SK-N-SH (cell line): ENCODE results near the gene LCN10. TPM values are rescaled to one million over a fixed set of nuclear protein-coding genes. Genes with fewer than 3 reads are reported as not detected.

Experiments
- CTCF ChIA-PET: fragments of 300-600, 350-600 bp; formaldehyde crosslinking; extraction: SDS; loops from one replicate; lab custom pipeline; 2021; lab: Yijun Ruan, JAX
- POLR2A ChIA-PET: fragments of 350-600 bp; sonication (Branson Sonifier 250); formaldehyde crosslinking; extraction: SDS; loops from one replicate; lab custom pipeline; 2020; ENCODE audit warnings: antibody characterized with exemption, inconsistent platforms; lab: Yijun Ruan, JAX
- DNase-seq: peaks from one replicate; pipeline ENCODE4 v3.0.0; 2012
- H2AFZ ChIP-seq: fragments of 200-600 bp; sonication (generic); 2 replicates; pipeline ENCODE4 v1.8.1; 2016; ENCODE audit warnings: antibody characterized with exemption, mild to moderate bottlenecking, low read depth
- H3F3A ChIP-seq: fragments of 200-600 bp; sonication (generic); replicated peaks from 2 replicates; pipeline ENCODE3; 2016; ENCODE audit warnings: antibody characterized with exemption, mild to moderate bottlenecking; ENCODE audit not compliant: insufficient read depth
- H3K27ac ChIP-seq, 2 experiments: fragments of 200-500 bp in 1 of 2; fragments of 200-600 bp in 1 of 2; sonication (Bioruptor generic) in 1 of 2; sonication (generic), shearing (Covaris generic) in 1 of 2; 2 replicates each; pipeline versions ENCODE4 v1.5.1 to v1.6.1; 2014 to 2016; ENCODE audit warnings: low read depth in 2 of 2, inconsistent platforms in 1 of 2, low read length in 1 of 2, mild to moderate bottlenecking in 1 of 2, mixed read lengths in 1 of 2
- H3K27me3 ChIP-seq: fragments of 200-600 bp; sonication (generic), shearing (Covaris generic); 2 replicates; pipeline ENCODE4 v1.6.1; 2016; ENCODE audit warnings: mixed run types; ENCODE audit not compliant: insufficient read depth
- H3K36me3 ChIP-seq, 2 experiments: fragments of 200-500 bp in 1 of 2; fragments of 200-600 bp in 1 of 2; sonication (Bioruptor generic) in 1 of 2; sonication (generic) in 1 of 2; replicated peaks in 1 of 2; 2 replicates each; pipeline versions ENCODE3 to v1.5.1; 2014 to 2016; ENCODE audit warnings: low read length in 1 of 2, mild to moderate bottlenecking in 1 of 2; ENCODE audit not compliant: insufficient read depth in 2 of 2, control insufficient read depth in 1 of 2
- H3K4me1 ChIP-seq, 2 experiments: fragments of 200-500 bp in 1 of 2; fragments of 200-600 bp in 1 of 2; sonication (Bioruptor generic) in 1 of 2; sonication (generic), shearing (Covaris generic) in 1 of 2; 2 replicates each; pipeline versions ENCODE4 v1.5.1 to v1.6.1; 2014 to 2016; ENCODE audit warnings: low read depth in 1 of 2, low read length in 1 of 2, mixed run types in 1 of 2; ENCODE audit not compliant: insufficient read depth in 2 of 2, control insufficient read depth in 1 of 2
- H3K4me2 ChIP-seq: fragments of 200-600 bp; sonication (generic), shearing (Covaris generic); 2 replicates; pipeline ENCODE4 v1.6.1; 2017; ENCODE audit warnings: mixed run types
- H3K4me3 ChIP-seq, 2 experiments: fragments of 200-500 bp in 1 of 2; fragments of 200-600 bp in 1 of 2; sonication (Bioruptor generic) in 1 of 2; sonication (generic), shearing (Covaris generic) in 1 of 2; 2 replicates each; pipeline versions ENCODE4 v1.5.1 to v1.8.1; 2014 to 2016; ENCODE audit warnings: low read depth in 2 of 2, inconsistent platforms in 1 of 2, low read length in 1 of 2, mild to moderate bottlenecking in 1 of 2, mixed read lengths in 1 of 2, moderate library complexity in 1 of 2
- H3K79me2 ChIP-seq: fragments of 200-600 bp; sonication (generic); 2 replicates; pipeline ENCODE4 v1.8.1; 2017; ENCODE audit warnings: mild to moderate bottlenecking; ENCODE audit not compliant: insufficient read depth
- H3K9ac ChIP-seq: fragments of 200-600 bp; sonication (generic); 2 replicates; pipeline ENCODE4 v1.6.1; 2017; ENCODE audit warnings: mixed run types
- H3K9me2 ChIP-seq: fragments of 200-600 bp; sonication (generic); 2 replicates; pipeline ENCODE4 v1.6.1; 2017; ENCODE audit warnings: mixed run types
- H3K9me3 ChIP-seq: fragments of 200-600 bp; sonication (generic); 2 replicates; pipeline ENCODE4 v1.6.1; 2017; ENCODE audit warnings: mixed run types, mild to moderate bottlenecking, moderate library complexity
- H4K20me1 ChIP-seq: fragments of 200-600 bp; sonication (generic); 2 replicates; pipeline ENCODE4 v1.6.1; 2017; ENCODE audit warnings: mild to moderate bottlenecking, mixed run types; ENCODE audit not compliant: insufficient read depth
- CHD2 ChIP-seq: fragments of 150-350 bp; IDR thresholded peaks from 2 replicates; pipeline ENCODE4 v1.6.1; 2018; ENCODE audit warnings: low read length; ENCODE audit not compliant: partially characterized antibody
- ELF1 ChIP-seq: IDR thresholded peaks from 2 replicates; pipeline ENCODE4 v1.4.0; 2012
- EP300 ChIP-seq, 2 experiments: IDR thresholded peaks; 2 replicates each; pipeline versions ENCODE4 v1.4.0 to v1.6.1; 2012; ENCODE audit warnings: borderline replicate concordance in 1 of 2, low read depth in 1 of 2, low read length in 1 of 2
- EZH2phosphoT487 ChIP-seq: fragments of 200-600 bp; sonication (generic); IDR thresholded peaks from 2 replicates; pipeline ENCODE4 v1.6.1; 2017; ENCODE audit warnings: low read depth, mixed run types, mild to moderate bottlenecking, antibody characterized with exemption, moderate library complexity, borderline replicate concordance
- FOXM1 ChIP-seq: IDR thresholded peaks from 2 replicates; pipeline ENCODE4 v1.4.0; 2012; ENCODE audit warnings: low read depth, mild to moderate bottlenecking
- GATA2 ChIP-seq: sonication (generic); formaldehyde crosslinking; IDR thresholded peaks from 2 replicates; pipeline ENCODE4 v1.5.0; 2020; ENCODE audit warnings: mild to moderate bottlenecking, missing genetic modification reagents
- MAX ChIP-seq: IDR thresholded peaks from 2 replicates; pipeline ENCODE4 v1.4.0; 2012; ENCODE audit warnings: low read depth
- PBX3 ChIP-seq: IDR thresholded peaks from 2 replicates; pipeline ENCODE4; 2012
- RAD21 ChIP-seq: IDR thresholded peaks from 2 replicates; pipeline ENCODE4 v1.6.1; 2012; ENCODE audit warnings: mild to moderate bottlenecking, low read length
- RCOR1 ChIP-seq: fragments of 150-350 bp; IDR thresholded peaks from 2 replicates; pipeline ENCODE4 v1.6.1; 2017; ENCODE audit warnings: antibody characterized with exemption, low read length
- REST ChIP-seq: IDR thresholded peaks from 2 replicates; pipeline ENCODE4 v1.6.1; 2012; ENCODE audit warnings: mild to moderate bottlenecking, low read depth, low read length, moderate library complexity
- SIN3A ChIP-seq: IDR thresholded peaks from 2 replicates; pipeline ENCODE4 v1.6.1; 2012; ENCODE audit warnings: low read depth, mild to moderate bottlenecking, low read length, moderate library complexity, borderline replicate concordance
- TAF1 ChIP-seq: IDR thresholded peaks from 2 replicates; pipeline ENCODE4 v1.6.1; 2012; ENCODE audit warnings: low read depth, mild to moderate bottlenecking, low read length, moderate library complexity, borderline replicate concordance
- TCF12 ChIP-seq: IDR thresholded peaks from 2 replicates; pipeline ENCODE4 v1.4.0; 2012
- USF1 ChIP-seq: IDR thresholded peaks from 2 replicates; pipeline ENCODE4 v1.4.0; 2012; ENCODE audit warnings: low read depth, borderline replicate concordance
- USF2 ChIP-seq: fragments of 150-350 bp; IDR thresholded peaks from 2 replicates; pipeline ENCODE4 v1.6.1; 2017; ENCODE audit warnings: antibody characterized with exemption, low read length, low read depth, borderline replicate concordance
- YY1 ChIP-seq: IDR thresholded peaks from 2 replicates; pipeline ENCODE4 v1.4.0; 2012; ENCODE audit warnings: low read depth, mild to moderate bottlenecking
- WGBS: methylation state at CpG from one replicate; pipeline ENCODE4 v1.1.6; 2017; ENCODE audit warnings: low lambda C conversion rate; 5-methylcytosine and 5-hydroxymethylcytosine counted together
- polyA plus RNA-seq, 3 experiments: library from polyadenylated mRNA; depleted of rRNA; stranded (reverse); fragments of >200 nt; gene quantifications; 2 replicates each; pipeline ENCODE4 v1.2.3, GENCODE V29; 2012

The LCN10 gene
- polyA plus RNA-seq, 1 of the 3 experiments (the other 2 are of a cell fraction) = not detected

- CTCF ChIA-PET = interaction anchor here (0.7 to 1.3 kb wide), 2 partner anchors 18 to 23 kb away, joined by 3 read pairs; no protein-coding TSS in a partner anchor
- no peak overlapping the region for H3K9ac ChIP-seq
- H3K36me3 ChIP-seq = no peaks in the 10 kb centered on the region
Observed at GRCh38 chr9:136751814-136752213, 9.1 kb upstream of the LCN10 start.

GRCh38 chr9:136751244-136751643, 8.5 kb upstream of the LCN10 start:
- 25% methylated on average over 1 of the region's 1 CpG for WGBS
- Histone ChIP-seq H4K20me1 (no peaks in the 10 kb centered on the region), H3K27ac (no peak overlapping the region), H3K4me3 (no peak overlapping the region), H3K4me2 (no peak overlapping the region), H3K27me3 (no peaks in the 10 kb centered on the region), H3K9me3 (no peaks in the 10 kb centered on the region), H2AFZ (no peak overlapping the region), H3K4me1 (no peaks in the 10 kb centered on the region), H3F3A (peaks cover 3% of the 10 kb centered on the region), H3K9me2 (no peaks in the 10 kb centered on the region), H3K9ac (no peak overlapping the region), H3K36me3 (no peaks in the 10 kb centered on the region), H3K79me2 (no peaks in the 10 kb centered on the region)
- DNase-seq = no peak
- ChIA-PET POLR2A (no interaction called here), CTCF (interaction anchor here (1.3 to 4.7 kb wide), 2 partner anchors 9 to 18 kb away, joined by 3 to 19 read pairs; no protein-coding TSS in a partner anchor)
- no peak for TF ChIP-seq GATA2
- no peak for TF ChIP-seq EZH2phosphoT487
- no peak for TF ChIP-seq SIN3A
- TF ChIP-seq ELF1 = no peak
- no peak for TF ChIP-seq PBX3
- TF ChIP-seq EP300 (IDR thresholded peaks at IDR 0.05; ENCODE audit: borderline replicate concordance in 1 of 2, low read depth in 1 of 2, low read length in 1 of 2) = no peak
- TF ChIP-seq TAF1 = no peak
- TF ChIP-seq USF1 = no peak
- TF ChIP-seq RCOR1 = no peak
- no peak for TF ChIP-seq MAX
- TF ChIP-seq FOXM1 = no peak
- TF ChIP-seq USF2 = no peak
- no peak for TF ChIP-seq TCF12
- TF ChIP-seq CHD2 = no peak

More at GRCh38 chr9:136751814-136752213, 9.1 kb upstream of the LCN10 start:
- POLR2A ChIA-PET = no interaction called here
- no peak for DNase-seq
- Histone ChIP-seq H4K20me1 (no peaks in the 10 kb centered on the region), H3K9me2 (no peaks in the 10 kb centered on the region), H3K4me3 (no peak overlapping the region), H3K9me3 (no peaks in the 10 kb centered on the region), H3F3A (peaks cover 3% of the 10 kb centered on the region), H3K27ac (no peak overlapping the region), H3K4me1 (no peaks in the 10 kb centered on the region), H3K4me2 (no peak overlapping the region), H3K79me2 (no peaks in the 10 kb centered on the region), H3K27me3 (no peaks in the 10 kb centered on the region), H2AFZ (no peak overlapping the region)
- TF ChIP-seq YY1 = no peak
- no peak for TF ChIP-seq RAD21
- TF ChIP-seq RCOR1 = no peak
- TF ChIP-seq REST = no peak
- no peak for TF ChIP-seq CHD2
